Gastroesophageal sphincter (tissue), 4 donors: ENCODE results near the gene PPOX. TPM values are rescaled to one million over a fixed set of nuclear protein-coding genes. Genes with fewer than 3 reads are reported as not detected.

Experiments used
- ATAC-seq: fragments of 150-250 bp; one replicate; pipeline ENCODE4 v1.9.1; 2016; ENCODE audit warnings: mild to moderate bottlenecking, moderate library complexity
- H3K27ac ChIP-seq, 4 donors: fragments of 200-600 bp; sonication (generic) in 3 of 4; 1 replicate in 3 of 4; 2 replicates in 1 of 4; pipeline ENCODE4 v1.5.1; 2016 to 2019
- H3K27me3 ChIP-seq: fragments of 200-600 bp; sonication (generic); one replicate; pipeline ENCODE4 v1.5.1; 2019
- H3K36me3 ChIP-seq, 2 donors: fragments of 200-600 bp; sonication (generic); one replicate each; pipeline ENCODE4 v1.5.1; 2019; ENCODE audit warnings: control low read depth in 1 of 2
- H3K4me1 ChIP-seq, 3 donors: fragments of 200-600 bp; sonication (generic); 1 replicate in 2 of 3; 2 replicates in 1 of 3; pipeline ENCODE4 v1.5.1; 2016 to 2019; ENCODE audit warnings: control low read depth in 2 of 3
- H3K4me3 ChIP-seq, 2 donors: fragments of 200-600 bp; sonication (generic); one replicate each; pipeline ENCODE4 v1.5.1; 2019; ENCODE audit warnings: mild to moderate bottlenecking in 1 of 2, moderate library complexity in 1 of 2
- H3K9me3 ChIP-seq, 3 donors: fragments of 200-600 bp; sonication (generic); one replicate each; pipeline ENCODE4 v1.5.1; 2017 to 2019; ENCODE audit warnings: control low read depth in 2 of 3
- CTCF ChIP-seq, 4 experiments: fragments of 200-600 bp in 2 of 4; fragments of 450-650 bp in 2 of 4; sonication (generic) in 1 of 4; IDR thresholded peaks; one replicate each; pipeline ENCODE4 v1.5.1; 2017 to 2019; ENCODE audit warnings: antibody characterized with exemption in 4 of 4, mild to moderate bottlenecking in 2 of 4, moderate library complexity in 2 of 4
- EP300 ChIP-seq: sonication (generic); formaldehyde crosslinking; IDR thresholded peaks from one replicate; pipeline ENCODE4 v1.6.1; 2017; ENCODE audit warnings: antibody characterized with exemption, mild to moderate bottlenecking
- POLR2A ChIP-seq, 2 donors: fragments of 450-650 bp; IDR thresholded peaks; one replicate each; pipeline ENCODE4 v1.6.1; 2017; ENCODE audit warnings: antibody characterized with exemption in 2 of 2, mild to moderate bottlenecking in 2 of 2, moderate library complexity in 1 of 2
- POLR2AphosphoS5 ChIP-seq: sonication (generic); formaldehyde crosslinking; IDR thresholded peaks from one replicate; pipeline ENCODE4 v1.6.1; 2017; ENCODE audit warnings: antibody characterized with exemption
- WGBS, 2 donors: methylation state at CpG; one replicate each; pipeline ENCODE4 v1.1.5; 2018; ENCODE audit warnings: low coverage in 1 of 2; 5-methylcytosine and 5-hydroxymethylcytosine counted together
- total RNA-seq, 4 donors: library from RNA; depleted of rRNA; stranded (reverse); fragments of >200 nt; gene quantifications; one replicate each; pipeline ENCODE4 v1.1.0, GENCODE V29; 2016

The PPOX gene
- total RNA-seq, 4 donors from 2014 or later: 10.5 to 27.4 (median 17.6) TPM

GRCh38 chr1:161177936-161178244 lies 11.7 kb downstream of the PPOX start:
- TF ChIP-seq POLR2AphosphoS5 (no peak), CTCF (IDR thresholded peaks at IDR 0.05) (no peak), EP300 (no peak), POLR2A (IDR thresholded peaks at IDR 0.05) (no peak)
- peaks cover 5 to 43% (median 19%) of the 10 kb centered on the region in 3 donors for H3K4me1 ChIP-seq
- no peaks in the 10 kb centered on the region for H3K27me3 ChIP-seq
- peak overlapping the region; percentile 76 to 96 (median 92) for H3K27ac ChIP-seq
- ATAC-seq: no peak
- 50 to 84% methylated on average over 4 to 8 of the region's 9 CpGs for WGBS, 2 donors
- H3K9me3 ChIP-seq: no peaks in the 10 kb centered on the region
- H3K4me3 ChIP-seq: peak overlapping the region; percentile 71 to 86
- peaks cover 0 to 31% of the 10 kb centered on the region in 2 donors for H3K36me3 ChIP-seq

DNA sequence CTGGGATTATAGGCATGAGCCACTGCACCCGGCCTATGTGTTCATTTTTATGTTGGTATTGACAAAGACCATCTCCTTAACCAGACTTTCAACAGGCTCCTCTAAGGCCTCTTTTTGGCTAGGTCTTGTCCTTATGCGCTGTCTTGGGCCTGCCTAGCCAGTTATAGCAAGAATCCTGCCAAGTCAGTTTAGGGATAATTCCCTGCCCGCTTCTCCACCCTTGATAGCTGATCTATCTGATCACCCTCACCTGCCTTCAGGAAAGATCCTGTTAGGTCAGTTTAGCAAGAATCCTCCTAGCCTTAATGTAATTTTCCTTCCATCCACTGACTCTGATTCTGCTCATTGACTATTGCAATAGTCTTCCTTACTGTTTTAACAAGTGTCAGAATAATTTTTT lies 13.5 kb downstream of the PPOX start:
- Histone ChIP-seq H3K9me3 (no peaks in the 10 kb centered on the region), H3K27ac (no peak overlapping the region), H3K4me3 (no peak overlapping the region), H3K4me1 (peaks cover 5 to 37% (median 15%) of the 10 kb centered on the region in 3 donors), H3K36me3 (peaks cover 0 to 13% of the 10 kb centered on the region in 2 donors), H3K27me3 (no peaks in the 10 kb centered on the region)
- no peak for ATAC-seq
- TF ChIP-seq EP300: no peak
- TF ChIP-seq POLR2A (IDR thresholded peaks at IDR 0.05): no peak
- TF ChIP-seq CTCF (IDR thresholded peaks at IDR 0.05): no peak
- WGBS, 2 donors: 97% methylated on average over 3 of the region's 3 CpGs; no CpG with 5 or more reads in 1 of the 2 donors

GRCh38 chr1:161180639-161181038 lies 14.4 kb downstream of the PPOX start:
- H3K27me3 ChIP-seq: no peaks in the 10 kb centered on the region
- 44 to 78% methylated on average over 1 of the region's 1 CpG for WGBS, 2 donors
- ATAC-seq: no peak
- no peak overlapping the region for H3K4me3 ChIP-seq
- peak in 1 of 4 experiments; percentile 15 for TF ChIP-seq CTCF (IDR thresholded peaks at IDR 0.05)
- no peak for TF ChIP-seq POLR2AphosphoS5
- TF ChIP-seq POLR2A (IDR thresholded peaks at IDR 0.05): no peak
- TF ChIP-seq EP300: no peak
- peaks cover 5 to 37% (median 15%) of the 10 kb centered on the region in 3 donors for H3K4me1 ChIP-seq
- H3K9me3 ChIP-seq: no peaks in the 10 kb centered on the region
- H3K36me3 ChIP-seq: peaks cover 0 to 4% of the 10 kb centered on the region in 2 donors
- no peak overlapping the region for H3K27ac ChIP-seq

- WGBS, 2 donors: 100% methylated on average over 1 of the region's 1 CpG; no CpG with 5 or more reads in 1 of the 2 donors
- Histone ChIP-seq H3K27ac (peak overlapping the region in 2 of 4 donors; percentile 8 to 38), H3K4me3 (no peak overlapping the region), H3K4me1 (peaks cover 0 to 25% (median 5%) of the 10 kb centered on the region in 3 donors), H3K9me3 (no peaks in the 10 kb centered on the region), H3K27me3 (no peaks in the 10 kb centered on the region), H3K36me3 (no peaks in the 10 kb centered on the region)
- TF ChIP-seq POLR2A (IDR thresholded peaks at IDR 0.05): no peak
- no peak for TF ChIP-seq POLR2AphosphoS5
- TF ChIP-seq CTCF (IDR thresholded peaks at IDR 0.05): no peak
- no peak for TF ChIP-seq EP300
- ATAC-seq: no peak
Observed at GRCh38 chr1:161182214-161182613, 16.0 kb downstream of the PPOX start.

DNA sequence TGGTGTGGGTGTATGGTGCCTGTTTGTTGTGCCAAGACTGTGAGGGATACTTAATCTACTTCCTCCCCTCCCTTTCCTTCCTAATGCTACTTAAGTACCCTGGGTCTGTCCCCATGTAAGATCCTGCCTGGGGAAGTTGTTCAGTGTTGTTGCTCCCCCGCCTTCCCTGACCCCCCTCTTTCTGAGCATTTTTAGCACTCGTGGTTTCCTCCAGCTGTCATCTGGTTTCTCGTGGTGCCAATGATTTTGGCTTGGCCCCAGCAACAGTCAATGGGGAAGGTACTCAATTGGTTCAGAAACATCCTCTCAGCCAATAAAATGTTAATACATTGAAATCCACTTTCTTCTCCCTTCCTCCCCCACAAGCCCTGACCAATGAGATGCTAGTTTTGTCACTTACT lies 19.1 kb downstream of the PPOX start:
- Histone ChIP-seq H3K4me1 (peaks cover 0 to 14% (median 0%) of the 10 kb centered on the region in 3 donors), H3K4me3 (no peak overlapping the region), H3K27ac (peak overlapping the region in 3 of 4 donors; percentile 55 to 78 (median 72)), H3K36me3 (no peaks in the 10 kb centered on the region), H3K27me3 (no peaks in the 10 kb centered on the region), H3K9me3 (no peaks in the 10 kb centered on the region)
- 16 to 28% methylated on average over 3 of the region's 3 CpGs for WGBS, 2 donors
- ATAC-seq: peak; percentile 88
- no peak for TF ChIP-seq POLR2A (IDR thresholded peaks at IDR 0.05)
